ENCODE data around the gene OGDH.
A peak's percentile ranks its signal among the peaks of the same experiment; 100 is the strongest.
"Not testable (repeated sequence)": the region's sequence is repeated elsewhere in the genome, so short reads cannot be mapped to it uniquely, and the experiment has no call there.

The OGDH gene

GRCh38 chr7:44580945-44581878 lies 25.2 kb upstream of the OGDH start:
- DNase-seq (ENCODE audit: low read depth in 3 of 3) = peak in 1 of 3 donors; percentile 24

- DNase-seq (ENCODE audit: low read depth in 3 of 3) = peak; percentile 100
These were observed 24.4 kb upstream of the OGDH start, which contains the start of gene TMED4 for GRCh38 chr7:44581879-44582603. Gene TMED4 (minus strand): TSS chr7:44582231. CDS start chr7:44582206, 25 bp downstream.

DNA sequence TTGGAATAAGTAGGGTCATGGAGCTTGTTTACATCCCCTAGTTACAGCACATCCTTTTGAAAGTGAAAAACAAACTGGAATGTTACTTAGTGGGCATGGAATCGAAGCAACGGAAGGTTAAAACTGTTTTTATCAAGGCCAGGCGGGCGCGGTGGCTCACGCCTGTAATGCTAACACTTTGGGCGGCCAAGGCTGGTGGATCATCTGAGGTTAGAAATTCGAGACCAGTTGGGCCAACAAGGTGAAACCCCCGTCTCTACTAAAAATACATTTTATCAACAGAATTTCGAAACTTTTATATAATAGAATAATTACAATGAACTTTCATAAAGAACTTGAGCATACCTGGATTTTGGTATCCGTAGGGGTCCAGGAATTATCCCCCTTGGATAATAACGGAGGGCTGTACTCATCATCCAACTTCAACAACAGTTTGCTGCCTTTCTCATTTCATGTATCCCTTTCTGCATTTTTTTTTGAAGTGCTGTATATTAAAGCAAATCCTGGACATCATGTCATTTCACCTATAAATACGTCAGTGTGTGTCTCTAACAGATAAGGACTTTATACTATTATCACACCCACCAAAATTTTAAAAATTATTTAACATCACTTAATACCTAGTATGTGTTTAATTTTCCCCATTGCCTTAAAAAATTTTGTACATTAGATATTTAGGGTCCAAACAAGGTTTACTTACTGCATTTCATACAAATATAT lies 23.1 kb upstream of the OGDH start:
- DNase-seq (ENCODE audit: low read depth in 3 of 3) = no peak

GRCh38 chr7:44587843-44588711 lies 18.4 kb upstream of the OGDH start:
- peak in 1 of 3 donors; percentile 48 for DNase-seq (ENCODE audit: low read depth in 3 of 3)

DNA sequence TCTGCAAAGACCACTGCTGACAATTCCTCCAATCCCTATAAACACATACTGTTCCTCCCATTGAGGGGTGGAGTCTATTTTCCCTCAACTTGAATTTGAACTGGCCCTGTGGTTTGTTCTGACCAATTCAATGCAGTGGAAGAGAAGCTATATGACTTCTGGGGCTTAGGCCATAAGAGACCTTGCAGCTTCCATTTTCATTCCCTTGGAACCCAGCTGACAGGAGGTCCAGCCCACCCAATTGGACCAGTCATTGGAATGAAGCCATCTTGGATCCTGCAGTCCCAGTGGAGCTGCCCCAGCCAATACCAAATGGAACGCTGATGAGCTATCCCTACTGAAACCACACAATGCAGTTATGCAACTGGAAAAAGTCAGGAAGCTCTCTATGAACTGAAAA lies 15.5 kb upstream of the OGDH start:
- DNase-seq (ENCODE audit: low read depth in 3 of 3) = no peak

- no peak for DNase-seq (ENCODE audit: low read depth in 3 of 3)
These were observed 10.3 kb upstream of the OGDH start for GRCh38 chr7:44595934-44596635.

GRCh38 chr7:44597181-44597580 lies 9.2 kb upstream of the OGDH start:
- not testable (repeated sequence) for DNase-seq (ENCODE audit: low read depth in 3 of 3)

DNA sequence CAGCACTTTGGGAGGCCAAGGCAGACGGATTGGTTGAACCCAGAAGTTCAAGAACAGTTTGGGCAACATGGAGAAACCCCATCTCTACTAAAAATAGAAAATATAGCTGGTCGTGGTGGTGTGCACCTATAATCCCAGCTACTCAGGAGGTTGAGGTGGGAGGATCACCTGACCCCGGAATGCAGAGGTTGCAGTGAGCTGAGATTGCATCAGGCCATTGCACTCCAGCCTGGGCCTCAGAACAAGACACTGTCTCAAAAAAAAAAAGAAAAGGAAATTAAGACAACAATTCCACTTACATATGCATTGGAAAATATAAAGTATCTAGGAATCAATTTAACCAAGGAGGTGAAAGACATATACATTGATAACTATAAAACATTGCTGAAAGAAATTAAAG lies 7.2 kb upstream of the OGDH start:
- no peak for DNase-seq (ENCODE audit: low read depth in 3 of 3)

GRCh38 chr7:44602576-44602910 lies 3.9 kb upstream of the OGDH start:
- no peak for DNase-seq (ENCODE audit: low read depth in 3 of 3)

GRCh38 chr7:44603193-44603592 lies 3.2 kb upstream of the OGDH start:
- no peak for DNase-seq (ENCODE audit: low read depth in 3 of 3)

DNA sequence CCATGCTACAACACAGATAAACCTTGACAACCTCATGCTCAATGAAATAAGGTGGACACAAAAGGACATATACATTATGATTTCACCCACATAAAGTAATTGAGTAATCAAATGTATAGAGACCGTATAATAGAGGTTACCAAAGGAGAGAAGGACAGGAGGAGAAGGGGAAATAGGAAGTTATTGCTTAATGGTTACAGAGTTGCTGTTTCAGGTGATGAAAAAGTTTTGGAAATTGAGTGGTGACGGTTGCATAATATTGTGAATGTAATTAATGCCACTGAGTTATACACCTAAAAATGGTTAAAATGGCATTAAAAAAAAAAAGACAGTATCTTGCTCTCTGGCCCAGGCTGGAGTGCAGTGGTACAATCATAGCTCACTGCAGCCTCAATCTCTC lies 1.5 kb upstream of the OGDH start:
- DNase-seq (ENCODE audit: low read depth in 3 of 3) = no peak

- DNase-seq (ENCODE audit: low read depth in 3 of 3) = no peak
These were observed 978 bp downstream of the OGDH start for GRCh38 chr7:44607141-44608068.

DNA sequence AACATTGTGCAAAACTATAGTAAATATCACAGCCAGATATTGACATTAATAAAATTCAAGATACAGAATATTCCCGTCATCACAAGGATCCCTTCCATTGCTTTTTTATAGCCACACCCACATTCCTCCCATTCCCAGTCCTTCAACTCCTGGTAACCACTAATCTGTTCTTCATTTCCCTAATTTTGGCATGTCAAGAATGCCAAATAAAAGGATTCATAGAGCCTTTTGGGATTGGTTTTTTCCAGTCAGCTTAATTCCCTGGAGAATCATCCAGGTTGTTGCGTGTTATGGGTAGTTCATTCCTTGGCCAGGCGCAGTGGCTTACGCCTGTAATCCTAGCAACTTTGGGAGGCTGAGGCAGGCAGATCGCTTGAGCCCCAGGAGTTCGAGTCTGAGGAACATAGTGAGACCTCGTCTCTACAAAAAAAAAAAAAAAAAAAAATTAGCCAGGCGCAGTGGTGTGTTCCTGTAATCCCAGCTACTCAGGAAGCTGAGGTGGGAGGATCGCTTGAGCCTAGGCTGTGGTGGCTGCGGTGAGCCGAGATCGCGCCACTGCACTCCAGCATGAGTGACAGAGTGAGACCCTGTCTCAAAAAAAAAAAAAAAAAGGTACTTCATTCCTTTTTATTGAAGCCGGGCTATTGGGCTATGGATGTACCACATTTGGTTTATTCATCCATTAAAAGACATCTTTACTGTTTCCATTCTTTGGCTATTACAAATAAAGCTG lies 2.7 kb downstream of the OGDH start:
- DNase-seq (ENCODE audit: low read depth in 3 of 3) = no peak

- DNase-seq (ENCODE audit: low read depth in 3 of 3) = no peak
These were observed 3.4 kb downstream of the OGDH start for GRCh38 chr7:44609829-44610228.

DNA sequence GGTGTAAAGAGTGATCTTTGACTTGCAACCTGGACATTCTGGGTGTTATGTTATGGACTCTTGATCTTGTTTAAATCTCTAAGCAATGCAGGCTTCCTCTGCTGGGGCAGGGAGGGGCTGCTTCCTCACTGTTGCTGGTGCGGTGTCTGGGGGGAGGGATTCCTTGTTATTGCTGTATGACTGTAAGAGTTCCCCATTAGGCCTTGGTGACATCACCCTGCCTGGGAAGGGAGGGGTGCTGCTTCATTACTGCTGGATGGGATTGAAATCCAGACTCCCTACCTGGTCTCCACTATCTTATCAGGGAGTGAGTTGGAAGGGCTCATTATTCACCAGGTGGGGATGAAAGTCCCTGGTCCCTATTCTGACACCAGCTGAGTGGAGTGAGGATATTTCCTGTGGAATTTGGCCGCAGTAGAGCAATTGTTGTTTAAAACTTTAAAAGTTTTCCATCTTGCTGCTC lies 8.8 kb downstream of the OGDH start:
- no peak for DNase-seq (ENCODE audit: low read depth in 3 of 3)

- no peak for DNase-seq (ENCODE audit: low read depth in 3 of 3)
These were observed 9.4 kb downstream of the OGDH start for GRCh38 chr7:44615793-44616192.

DNA sequence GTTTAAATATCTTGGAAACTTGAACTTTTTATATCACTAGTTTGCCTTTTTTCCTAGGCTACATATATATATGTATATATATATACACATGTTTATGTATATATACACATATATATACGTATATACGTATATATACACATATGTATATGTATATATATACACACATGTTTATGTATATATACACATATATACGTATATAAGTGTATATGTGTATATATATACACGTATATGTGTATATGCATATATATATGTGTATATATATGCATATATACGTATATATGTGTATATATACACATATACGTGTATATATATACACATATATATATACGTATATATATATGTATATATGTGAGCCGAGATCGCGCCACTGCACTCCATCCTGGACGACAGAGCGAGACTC lies 10.1 kb downstream of the OGDH start:
- no peak for DNase-seq (ENCODE audit: low read depth in 3 of 3)

GRCh38 chr7:44617225-44617890 lies 10.9 kb downstream of the OGDH start:
- no peak for DNase-seq (ENCODE audit: low read depth in 3 of 3)

All from stimulated activated CD4-positive, alpha-beta T cell treated with anti-CD3 and anti-CD28 coated beads, TNF-alpha, amount 100 ng/mL, for 48 hours (primary cell).